ENCODE data around the gene RIPOR3. TPM values are rescaled to one million over a fixed set of nuclear protein-coding genes. Genes with fewer than 3 reads are reported as not detected.
"Not testable (repeated sequence)": the region's sequence is repeated elsewhere in the genome, so short reads cannot be mapped to it uniquely, and the experiment has no call there.

RIPOR3 gene
- polyA plus RNA-seq, 4 donors: 6.2 to 7.1 (median 6.6) TPM

- DNase-seq (ENCODE audit: low read depth in 4 of 4, low spot score in 3 of 4): no peak
Observed at GRCh38 chr20:50708845-50709635, 17.7 kb upstream of the RIPOR3 start.

GRCh38 chr20:50704971-50705370, 13.6 kb upstream of the RIPOR3 start:
- DNase-seq (ENCODE audit: low read depth in 4 of 4, low spot score in 3 of 4): no peak

- no peak for DNase-seq (ENCODE audit: low read depth in 4 of 4, low spot score in 3 of 4)
Observed at GRCh38 chr20:50704514-50704913, 13.2 kb upstream of the RIPOR3 start.

GRCh38 chr20:50703651-50704438, 12.5 kb upstream of the RIPOR3 start:
- not testable (repeated sequence) for DNase-seq (ENCODE audit: low read depth in 4 of 4, low spot score in 3 of 4)

GRCh38 chr20:50701041-50701963, 10.0 kb upstream of the RIPOR3 start:
- DNase-seq (ENCODE audit: low read depth in 4 of 4, low spot score in 3 of 4): no peak

GRCh38 chr20:50699688-50700087, 8.3 kb upstream of the RIPOR3 start:
- no peak for DNase-seq (ENCODE audit: low read depth in 4 of 4, low spot score in 3 of 4)

- not testable (repeated sequence) for DNase-seq (ENCODE audit: low read depth in 4 of 4, low spot score in 3 of 4)
Observed at GRCh38 chr20:50698255-50698654, 6.9 kb upstream of the RIPOR3 start.

GRCh38 chr20:50695135-50695872, 4.0 kb upstream of the RIPOR3 start:
- DNase-seq (ENCODE audit: low read depth in 4 of 4, low spot score in 3 of 4): no peak

- DNase-seq (ENCODE audit: low read depth in 4 of 4, low spot score in 3 of 4): no peak
Observed at GRCh38 chr20:50694379-50695134, 3.2 kb upstream of the RIPOR3 start.

- no peak for DNase-seq (ENCODE audit: low read depth in 4 of 4, low spot score in 3 of 4)
Observed at GRCh38 chr20:50693001-50693400, 1.7 kb upstream of the RIPOR3 start.

GRCh38 chr20:50692552-50692933, 1.2 kb upstream of the RIPOR3 start:
- DNase-seq (ENCODE audit: low read depth in 4 of 4, low spot score in 3 of 4): no peak

- no peak for DNase-seq (ENCODE audit: low read depth in 4 of 4, low spot score in 3 of 4)
Observed at GRCh38 chr20:50691573-50692551, 520 bp upstream of the RIPOR3 start.

- DNase-seq (ENCODE audit: low read depth in 4 of 4, low spot score in 3 of 4): no peak
Observed at GRCh38 chr20:50689864-50690649, 1.3 kb downstream of the RIPOR3 start.

- no peak for DNase-seq (ENCODE audit: low read depth in 4 of 4, low spot score in 3 of 4)
Observed at GRCh38 chr20:50688256-50688975, 2.9 kb downstream of the RIPOR3 start.

- DNase-seq (ENCODE audit: low read depth in 4 of 4, low spot score in 3 of 4): no peak
Observed at GRCh38 chr20:50686821-50687220, 4.5 kb downstream of the RIPOR3 start.

- no peak for DNase-seq (ENCODE audit: low read depth in 4 of 4, low spot score in 3 of 4)
Observed at GRCh38 chr20:50683570-50683969, 7.8 kb downstream of the RIPOR3 start.
